OCI-LY1 (cell line): ENCODE measurements around the gene LEF1.

Experiments
- EZH2 ChIP-seq: fragments of 200-600 bp; sonication (generic), shearing (Covaris generic); IDR thresholded peaks from 2 replicates; pipeline ENCODE4 v1.8.0; 2017; ENCODE audit warnings: borderline replicate concordance, mixed run types, mild to moderate bottlenecking, antibody characterized with exemption, low read length, moderate library complexity, mixed read lengths
- TF ChIP-seq, protein P1 (sequence below): fragments of 200-600 bp; sonication (generic), shearing (Covaris generic); IDR thresholded peaks from 2 replicates; pipeline ENCODE4 v1.5.1; 2017; ENCODE audit warnings: mild to moderate bottlenecking, antibody characterized with exemption, low read length, moderate library complexity, mixed read lengths

DNA sequence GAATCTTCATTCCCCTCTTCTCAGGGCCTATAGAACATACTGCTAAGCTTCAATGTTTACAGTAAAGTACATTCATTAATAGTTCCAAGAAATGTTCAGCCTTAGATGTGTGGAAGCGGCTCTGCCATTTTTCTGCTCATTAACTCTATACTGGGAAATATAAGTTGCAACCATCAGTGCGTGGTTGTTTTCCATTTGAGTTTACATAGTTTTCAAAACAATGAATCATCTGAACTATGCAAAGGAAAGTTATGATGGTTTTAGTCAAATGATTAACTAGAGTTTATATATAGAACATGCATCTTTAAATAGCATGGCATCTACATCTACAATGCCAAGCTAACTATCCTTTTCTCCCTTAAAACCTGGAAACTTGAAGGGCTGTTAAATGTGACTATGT is 29.6 kb downstream of the LEF1 start:
- no peak for TF ChIP-seq EZH2
- TF ChIP-seq, protein P1, sequence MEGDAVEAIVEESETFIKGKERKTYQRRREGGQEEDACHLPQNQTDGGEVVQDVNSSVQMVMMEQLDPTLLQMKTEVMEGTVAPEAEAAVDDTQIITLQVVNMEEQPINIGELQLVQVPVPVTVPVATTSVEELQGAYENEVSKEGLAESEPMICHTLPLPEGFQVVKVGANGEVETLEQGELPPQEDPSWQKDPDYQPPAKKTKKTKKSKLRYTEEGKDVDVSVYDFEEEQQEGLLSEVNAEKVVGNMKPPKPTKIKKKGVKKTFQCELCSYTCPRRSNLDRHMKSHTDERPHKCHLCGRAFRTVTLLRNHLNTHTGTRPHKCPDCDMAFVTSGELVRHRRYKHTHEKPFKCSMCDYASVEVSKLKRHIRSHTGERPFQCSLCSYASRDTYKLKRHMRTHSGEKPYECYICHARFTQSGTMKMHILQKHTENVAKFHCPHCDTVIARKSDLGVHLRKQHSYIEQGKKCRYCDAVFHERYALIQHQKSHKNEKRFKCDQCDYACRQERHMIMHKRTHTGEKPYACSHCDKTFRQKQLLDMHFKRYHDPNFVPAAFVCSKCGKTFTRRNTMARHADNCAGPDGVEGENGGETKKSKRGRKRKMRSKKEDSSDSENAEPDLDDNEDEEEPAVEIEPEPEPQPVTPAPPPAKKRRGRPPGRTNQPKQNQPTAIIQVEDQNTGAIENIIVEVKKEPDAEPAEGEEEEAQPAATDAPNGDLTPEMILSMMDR = no peak
